Caco-2 (cell line): ENCODE measurements around the gene AURKAIP1. TPM values are rescaled to one million over a fixed set of nuclear protein-coding genes. Genes with fewer than 3 reads are reported as not detected.

Experiments used
- BruUV-seq: library from RNA; stranded (reverse); fragments of 400-500 nt; replicated peaks from 2 replicates; lab custom pipeline; 2021; lab: Mats Ljungman, UMichigan
- CTCF ChIA-PET: fragments of 300-600 bp; sonication (Branson Sonifier 250); formaldehyde crosslinking; loops from one replicate; lab custom pipeline; 2022; ENCODE audit warnings: antibody characterized with exemption; lab: Charles Lee
- POLR2A ChIA-PET: fragments of 300-600 bp; sonication (Branson Sonifier 250); formaldehyde crosslinking; loops from one replicate; lab custom pipeline; 2022; ENCODE audit warnings: antibody characterized with exemption; lab: Charles Lee
- DNase-seq, 2 experiments: peaks; one replicate each; pipeline versions ENCODE4 v3.0.0 to v3.0.0-alpha.2; 2020 to 2022
- H3K27me3 ChIP-seq: replicated peaks from 2 replicates; pipeline ENCODE4 v1.6.0; 2011; ENCODE audit warnings: low read length; ENCODE audit not compliant: control insufficient read depth, insufficient read depth
- H3K36me3 ChIP-seq: 2 replicates; pipeline ENCODE4 v1.5.1; 2011; ENCODE audit warnings: low read length; ENCODE audit not compliant: control insufficient read depth, insufficient read depth
- H3K4me1 ChIP-seq: fragments of 250-450 bp; sonication (Bioruptor Pico); 2 replicates; pipeline ENCODE4 v1.5.1; 2020; ENCODE audit warnings: mild to moderate bottlenecking
- H3K4me3 ChIP-seq: 2 replicates; pipeline ENCODE4 v1.5.1; 2011; ENCODE audit warnings: low read depth, mild to moderate bottlenecking, control low read depth, low read length
- H3K9me3 ChIP-seq: fragments of 250-450 bp; sonication (Bioruptor Pico); 2 replicates; pipeline ENCODE4 v1.5.1; 2020; ENCODE audit warnings: mild to moderate bottlenecking, moderate library complexity
- H3K27ac Mint-ChIP-seq: one replicate; pipeline ENCODE4 v1.8.0; 2022; ENCODE audit warnings: mixed read lengths; ENCODE audit not compliant: unreplicated experiment
- H3K27me3 Mint-ChIP-seq: one replicate; pipeline ENCODE4 v1.8.0; 2022; ENCODE audit warnings: mixed read lengths; ENCODE audit not compliant: insufficient read depth, unreplicated experiment
- H3K36me3 Mint-ChIP-seq: one replicate; pipeline ENCODE4 v1.8.0; 2022; ENCODE audit warnings: mild to moderate bottlenecking, mixed read lengths; ENCODE audit not compliant: insufficient read depth, unreplicated experiment
- H3K4me1 Mint-ChIP-seq: one replicate; pipeline ENCODE4 v1.8.0; 2022; ENCODE audit warnings: low read depth, mixed read lengths; ENCODE audit not compliant: unreplicated experiment
- H3K4me3 Mint-ChIP-seq: one replicate; pipeline ENCODE4 v1.8.0; 2022; ENCODE audit warnings: mild to moderate bottlenecking, moderate library complexity, mixed read lengths; ENCODE audit not compliant: unreplicated experiment
- H3K9me3 Mint-ChIP-seq: one replicate; pipeline ENCODE4 v1.8.0; 2022; ENCODE audit warnings: mixed read lengths; ENCODE audit not compliant: unreplicated experiment
- CTCF ChIP-seq, 2 experiments: fragments of 200-600 bp in 1 of 2; IDR thresholded peaks; 1 replicate in 1 of 2; 2 replicates in 1 of 2; pipeline versions ENCODE4 v1.5.1 to v1.8.0; 2011 to 2022; ENCODE audit warnings: antibody characterized with exemption in 1 of 2, control low read depth in 1 of 2, inconsistent platforms in 1 of 2, low read depth in 1 of 2, low read length in 1 of 2, mild to moderate bottlenecking in 1 of 2, moderate library complexity in 1 of 2; ENCODE audit not compliant: insufficient read depth in 1 of 2, severe bottlenecking in 1 of 2, unreplicated experiment in 1 of 2
- intact Hi-C: fragments of 100-400 bp; cut with micrococcal nuclease; formaldehyde crosslinking; loops from one replicate; pipeline ENCODE4 v1.10.0; 2022; ENCODE audit not compliant: unreplicated experiment
- total RNA-seq: library from RNA; stranded (reverse); gene quantifications from 2 replicates; pipeline ENCODE4 v1.2.3, GENCODE V29; 2022

Gene AURKAIP1
- total RNA-seq, 1 experiment from 2014 or later: 187 TPM

GRCh38 chr1:1393428-1393827, 18.4 kb upstream of the AURKAIP1 start:
- DNase-seq: no peak
- no peak for TF ChIP-seq CTCF (IDR thresholded peaks at IDR 0.05; ENCODE audit: insufficient read depth in 1 of 2, low read depth in 1 of 2, low read length in 1 of 2, severe bottlenecking in 1 of 2, unreplicated experiment in 1 of 2)
- H3K36me3 Mint-ChIP-seq: peaks cover 90% of the 10 kb centered on the region
- intact Hi-C loops: no loop called here
- H3K27ac Mint-ChIP-seq: no peak overlapping the region
- CTCF ChIA-PET: no interaction called here
- H3K4me1 ChIP-seq: peaks cover 12% of the 10 kb centered on the region; the same call in 1 of the 2 replicates
- no peak overlapping the region for H3K4me3 Mint-ChIP-seq
- H3K27me3 ChIP-seq: no peaks in the 10 kb centered on the region
- no peaks in the 10 kb centered on the region for H3K27me3 Mint-ChIP-seq
- H3K9me3 Mint-ChIP-seq: no peaks in the 10 kb centered on the region
- no TSS peak for BruUV-seq
- POLR2A ChIA-PET: interaction anchor here (0.6 kb wide), 1 partner anchor 15 kb away, joined by 9 read pairs; no protein-coding TSS in a partner anchor
- no peak overlapping the region for H3K4me3 ChIP-seq
- H3K36me3 ChIP-seq: no peaks in the 10 kb centered on the region; the same call in 1 of the 2 replicates
- H3K9me3 ChIP-seq: no peaks in the 10 kb centered on the region
- no peaks in the 10 kb centered on the region for H3K4me1 Mint-ChIP-seq

- no peak overlapping the region for H3K4me3 Mint-ChIP-seq
- intact Hi-C loops: no loop called here
- peaks cover 10% of the 10 kb centered on the region; the same call in 1 of the 2 replicates for H3K4me1 ChIP-seq
- H3K9me3 Mint-ChIP-seq: no peaks in the 10 kb centered on the region
- no peak for TF ChIP-seq CTCF (IDR thresholded peaks at IDR 0.05; ENCODE audit: insufficient read depth in 1 of 2, low read depth in 1 of 2, low read length in 1 of 2, severe bottlenecking in 1 of 2, unreplicated experiment in 1 of 2)
- ChIA-PET CTCF (no interaction called here), POLR2A (interaction anchor here (0.6 kb wide), 1 partner anchor 14 kb away, joined by 9 read pairs; no protein-coding TSS in a partner anchor)
- BruUV-seq: no TSS peak
- H3K4me3 ChIP-seq: no peak overlapping the region
- no peaks in the 10 kb centered on the region for H3K27me3 Mint-ChIP-seq
- H3K36me3 Mint-ChIP-seq: peaks cover 90% of the 10 kb centered on the region
- no peaks in the 10 kb centered on the region for H3K9me3 ChIP-seq
- no peaks in the 10 kb centered on the region; the same call in none of the 2 replicates for H3K36me3 ChIP-seq
- H3K27ac Mint-ChIP-seq: no peak overlapping the region
- no peak for DNase-seq
- no peaks in the 10 kb centered on the region for H3K27me3 ChIP-seq
- no peaks in the 10 kb centered on the region for H3K4me1 Mint-ChIP-seq
Measured at GRCh38 chr1:1393014-1393413, 18.0 kb upstream of the AURKAIP1 start.

GRCh38 chr1:1391225-1391624, 16.2 kb upstream of the AURKAIP1 start:
- no peak overlapping the region for H3K4me3 Mint-ChIP-seq
- Histone ChIP-seq H3K36me3 (no peaks in the 10 kb centered on the region; the same call in none of the 2 replicates), H3K27me3 (no peaks in the 10 kb centered on the region), H3K4me1 (no peaks in the 10 kb centered on the region), H3K9me3 (no peaks in the 10 kb centered on the region), H3K4me3 (no peak overlapping the region)
- ChIA-PET POLR2A (no interaction called here), CTCF (no interaction called here)
- no peak overlapping the region for H3K27ac Mint-ChIP-seq
- BruUV-seq: no TSS peak
- no peak for DNase-seq
- H3K36me3 Mint-ChIP-seq: peaks cover 96% of the 10 kb centered on the region
- no peaks in the 10 kb centered on the region for H3K9me3 Mint-ChIP-seq
- TF ChIP-seq CTCF (IDR thresholded peaks at IDR 0.05; ENCODE audit: insufficient read depth in 1 of 2, low read depth in 1 of 2, low read length in 1 of 2, severe bottlenecking in 1 of 2, unreplicated experiment in 1 of 2): no peak
- intact Hi-C loops: no loop called here
- no peaks in the 10 kb centered on the region for H3K4me1 Mint-ChIP-seq
- H3K27me3 Mint-ChIP-seq: no peaks in the 10 kb centered on the region
